GM12892 (cell line): ENCODE measurements around the gene NUDT15.

Source experiments
- DNase-seq: peaks from one replicate; pipeline ENCODE4 v3.0.0; 2011; ENCODE audit not compliant: insufficient read length
- FAIRE-seq: peaks from 2 replicates; lab custom pipeline; 2011; peaks lifted over from hg19 to GRCh38; lab: Jason Lieb, UNC
- POLR2A ChIP-seq: IDR thresholded peaks from 2 replicates; pipeline ENCODE4 v1.6.1; 2011; ENCODE audit warnings: low read depth, low read length, control low read depth
- POLR2AphosphoS5 ChIP-seq: IDR thresholded peaks from 2 replicates; pipeline ENCODE4 v1.6.1; 2011; ENCODE audit warnings: low read depth, low read length, control low read depth
- TAF1 ChIP-seq: IDR thresholded peaks from 2 replicates; pipeline ENCODE4 v1.6.1; 2011; ENCODE audit warnings: low read depth, mild to moderate bottlenecking, control low read depth, low read length, borderline replicate concordance

NUDT15 gene

GRCh38 chr13:48086272-48086671, 48.7 kb downstream of the NUDT15 start:
- DNase-seq, result no peak
- TF ChIP-seq POLR2A (no peak), POLR2AphosphoS5 (no peak), TAF1 (no peak)
- no peak for FAIRE-seq

- no peak for FAIRE-seq
- no peak for DNase-seq
- TF ChIP-seq POLR2AphosphoS5, result no peak
- no peak for TF ChIP-seq TAF1
- TF ChIP-seq POLR2A, result no peak
Measured at GRCh38 chr13:48093588-48093987, 56.1 kb downstream of the NUDT15 start.

GRCh38 chr13:48094404-48094780, 56.9 kb downstream of the NUDT15 start:
- DNase-seq, result no peak
- FAIRE-seq, result no peak
- TF ChIP-seq TAF1 (no peak), POLR2A (no peak), POLR2AphosphoS5 (no peak)

- peak; percentile 93 for DNase-seq
- peak; percentile 100 for FAIRE-seq
- TF ChIP-seq POLR2AphosphoS5 (peak; percentile 91), TAF1 (peak; percentile 98), POLR2A (peak; percentile 96)
Measured at GRCh38 chr13:48094781-48095502, 57.4 kb downstream of the NUDT15 start, which contains the start of gene MED4. Gene MED4 (minus strand): TSS chr13:48095104. CDS start chr13:48095078, 26 bp downstream.

GRCh38 chr13:48096670-48097069, 59.1 kb downstream of the NUDT15 start:
- TF ChIP-seq POLR2A, result no peak
- no peak for TF ChIP-seq TAF1
- no peak for TF ChIP-seq POLR2AphosphoS5
- FAIRE-seq (no peak), DNase-seq (no peak)
